ENCODE data around the gene CDCP1.

- TF ChIP-seq CTCF (IDR thresholded peaks at IDR 0.05): no peak
- no peak for TF ChIP-seq POLR2A (IDR thresholded peaks at IDR 0.05)
Measured at GRCh38 chr3:45098310-45098709, 47.9 kb downstream of the CDCP1 start.
